Mononuclear cell (primary cell): ENCODE measurements around the gene TRIM73. TPM values are rescaled to one million over a fixed set of nuclear protein-coding genes. Genes with fewer than 3 reads are reported as not detected.
"Not testable (repeated sequence)": the region's sequence is repeated elsewhere in the genome, so short reads cannot be mapped to it uniquely, and the experiment has no call there.

Experiments used
- H3K27me3 ChIP-seq: 2 replicates; pipeline ENCODE4 v1.6.0; 2011; ENCODE audit warnings: low read length, control low read depth; ENCODE audit not compliant: insufficient read depth
- H3K4me1 ChIP-seq: 2 replicates; pipeline ENCODE4 v1.5.1; 2011; ENCODE audit warnings: mild to moderate bottlenecking, low read length, control low read depth; ENCODE audit not compliant: insufficient read depth
- H3K4me3 ChIP-seq: 2 replicates; pipeline ENCODE4 v1.5.1; 2011; ENCODE audit warnings: mild to moderate bottlenecking, low read length, moderate library complexity
- H3K9me3 ChIP-seq: 2 replicates; pipeline ENCODE4 v1.5.1; 2011; ENCODE audit warnings: low read depth, mild to moderate bottlenecking, control low read depth, low read length
- total RNA-seq: library from RNA; depleted of rRNA; stranded (reverse); fragments of >200 nt; gene quantifications from one replicate; pipeline ENCODE4 v1.2.3, GENCODE V29; 2012

Gene TRIM73
- total RNA-seq, 1 donor: 4.7 TPM

DNA sequence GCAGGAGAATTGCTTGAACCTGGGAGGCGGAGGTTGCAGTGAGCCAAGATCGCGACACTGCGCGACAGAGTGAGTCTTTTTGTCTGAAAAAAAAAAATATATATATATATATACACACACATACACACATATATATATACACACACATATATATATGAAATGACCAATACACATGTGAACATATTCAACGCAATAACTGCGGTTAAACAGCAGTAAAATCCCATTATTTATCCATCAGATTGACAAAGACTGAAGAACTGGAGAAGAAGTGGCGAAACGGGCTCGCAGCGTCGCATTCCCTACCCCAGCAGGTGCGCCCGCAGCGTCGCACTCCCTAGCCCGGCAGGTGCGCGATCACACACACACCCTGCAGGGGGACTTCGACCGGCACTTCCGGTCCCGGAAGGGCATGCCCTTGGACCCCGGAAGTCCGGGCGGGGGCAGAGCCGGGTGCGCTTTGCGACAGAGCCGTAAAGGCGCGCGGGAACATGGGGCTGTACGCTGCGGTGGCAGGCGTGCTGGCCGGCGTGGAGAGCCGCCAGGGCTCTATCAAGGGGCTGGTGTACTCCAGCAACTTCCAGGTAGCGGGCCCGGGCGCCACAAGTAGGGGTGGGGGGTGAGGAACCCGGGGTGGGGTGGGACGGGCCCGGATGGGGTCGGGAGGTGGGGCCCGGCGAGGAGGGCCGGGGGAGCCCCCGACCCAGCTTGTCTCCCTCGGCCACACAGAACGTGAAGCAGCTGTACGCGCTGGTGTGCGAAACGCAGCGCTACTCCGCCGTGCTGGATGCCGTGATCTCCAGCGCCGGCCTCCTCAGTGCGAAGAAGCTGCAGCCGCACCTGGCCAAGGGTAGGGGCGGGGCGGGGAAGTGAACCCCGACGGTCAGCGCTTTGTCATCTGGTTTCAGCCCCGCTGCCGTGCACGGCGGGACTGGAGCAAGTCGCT, 14.7 kb downstream of the TRIM73 start:
- H3K27me3 ChIP-seq, H3K4me1 ChIP-seq, H3K9me3 ChIP-seq, H3K4me3 ChIP-seq: not testable (repeated sequence)

- H3K9me3 ChIP-seq, H3K4me3 ChIP-seq, H3K27me3 ChIP-seq, H3K4me1 ChIP-seq: not testable (repeated sequence)
These were observed 15.4 kb downstream of the TRIM73 start for GRCh38 chr7:75410823-75411173.

GRCh38 chr7:75414204-75414603, 18.8 kb downstream of the TRIM73 start:
- not testable (repeated sequence) for H3K4me3 ChIP-seq, H3K9me3 ChIP-seq, H3K27me3 ChIP-seq, H3K4me1 ChIP-seq

DNA sequence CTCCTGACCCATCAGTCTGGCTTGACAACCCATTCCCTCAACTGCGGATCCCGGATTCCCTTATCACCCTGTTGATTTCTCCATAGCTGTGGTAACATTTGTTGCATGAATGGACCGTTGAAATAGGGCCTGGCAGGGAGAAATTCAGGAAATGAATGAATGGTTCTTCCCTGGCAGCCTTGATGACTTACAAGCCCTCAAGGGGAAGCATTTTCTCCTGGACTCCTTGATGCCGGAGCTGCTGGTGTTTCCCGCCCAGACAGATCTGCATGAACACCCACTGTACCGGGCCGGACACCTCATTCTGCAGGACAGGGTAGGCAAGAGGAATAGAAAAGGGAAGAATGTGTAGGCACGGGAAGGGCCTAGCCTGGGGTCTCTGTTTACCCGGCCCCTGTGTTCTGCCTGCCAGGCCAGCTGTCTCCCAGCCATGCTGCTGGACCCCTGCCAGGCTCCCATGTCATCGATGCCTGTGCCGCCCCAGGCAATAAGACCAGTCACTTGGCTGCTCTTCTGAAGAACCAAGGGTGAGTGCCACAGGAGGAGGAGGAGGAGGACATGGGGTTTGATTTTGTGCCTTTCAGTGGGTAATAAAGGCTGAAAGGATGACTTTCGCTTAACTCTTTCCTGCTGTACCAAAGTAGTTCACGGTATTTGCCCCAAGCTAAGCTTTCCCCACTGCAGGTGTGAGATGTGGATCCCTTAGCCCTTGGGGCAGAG, 19.4 kb downstream of the TRIM73 start:
- not testable (repeated sequence) for H3K9me3 ChIP-seq, H3K27me3 ChIP-seq, H3K4me3 ChIP-seq, H3K4me1 ChIP-seq

DNA sequence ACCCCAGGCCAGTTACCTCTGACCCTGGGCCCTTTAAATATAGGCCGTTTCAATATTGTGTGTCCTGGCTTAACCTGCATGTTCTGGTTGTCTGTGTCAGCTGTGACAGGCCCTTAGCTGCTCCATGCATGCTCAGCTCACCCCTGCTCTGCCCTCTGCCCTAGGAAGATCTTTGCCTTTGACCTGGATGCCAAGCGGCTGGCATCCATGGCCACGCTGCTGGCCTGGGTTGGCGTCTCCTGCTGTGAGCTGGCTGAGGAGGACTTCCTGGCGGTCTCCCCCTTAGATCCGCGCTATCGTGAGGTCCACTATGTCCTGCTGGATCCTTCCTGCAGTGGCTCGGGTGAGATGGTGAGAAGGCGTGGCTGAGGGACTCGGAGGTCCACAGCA, 20.0 kb downstream of the TRIM73 start:
- not testable (repeated sequence) for H3K9me3 ChIP-seq, H3K4me1 ChIP-seq, H3K4me3 ChIP-seq, H3K27me3 ChIP-seq

GRCh38 chr7:75415829-75416373, 20.5 kb downstream of the TRIM73 start:
- H3K4me1 ChIP-seq, H3K4me3 ChIP-seq, H3K27me3 ChIP-seq, H3K9me3 ChIP-seq: not testable (repeated sequence)

- not testable (repeated sequence) for H3K9me3 ChIP-seq, H3K4me3 ChIP-seq, H3K4me1 ChIP-seq, H3K27me3 ChIP-seq
These were observed 21.4 kb downstream of the TRIM73 start for GRCh38 chr7:75416787-75417186.

- H3K4me3 ChIP-seq, H3K27me3 ChIP-seq, H3K9me3 ChIP-seq, H3K4me1 ChIP-seq: not testable (repeated sequence)
These were observed 22.9 kb downstream of the TRIM73 start for GRCh38 chr7:75418292-75418858.

- H3K4me1 ChIP-seq, H3K27me3 ChIP-seq, H3K4me3 ChIP-seq, H3K9me3 ChIP-seq: not testable (repeated sequence)
These were observed 23.8 kb downstream of the TRIM73 start for GRCh38 chr7:75419210-75419609.

DNA sequence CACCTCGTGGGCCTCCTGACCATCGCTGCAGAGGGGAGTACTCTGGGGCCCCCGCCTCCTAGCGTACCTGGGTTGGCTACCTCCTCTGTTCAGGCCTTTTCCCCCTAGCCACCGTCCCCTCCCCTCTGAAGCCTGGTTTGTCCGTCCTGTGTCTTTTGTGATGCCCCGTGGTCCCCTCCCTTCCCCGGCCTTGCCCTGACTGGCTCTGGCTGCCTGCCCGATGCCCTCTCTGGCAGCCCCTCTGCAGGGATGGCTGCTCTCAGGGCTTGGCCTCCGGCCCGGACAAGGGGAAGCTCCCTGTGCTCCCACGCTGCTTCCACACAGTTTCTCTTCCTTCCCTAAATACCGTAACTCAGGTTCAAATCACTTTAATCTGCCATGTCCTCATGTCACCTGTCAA, 24.3 kb downstream of the TRIM73 start:
- H3K27me3 ChIP-seq, H3K4me1 ChIP-seq, H3K9me3 ChIP-seq, H3K4me3 ChIP-seq: not testable (repeated sequence)

DNA sequence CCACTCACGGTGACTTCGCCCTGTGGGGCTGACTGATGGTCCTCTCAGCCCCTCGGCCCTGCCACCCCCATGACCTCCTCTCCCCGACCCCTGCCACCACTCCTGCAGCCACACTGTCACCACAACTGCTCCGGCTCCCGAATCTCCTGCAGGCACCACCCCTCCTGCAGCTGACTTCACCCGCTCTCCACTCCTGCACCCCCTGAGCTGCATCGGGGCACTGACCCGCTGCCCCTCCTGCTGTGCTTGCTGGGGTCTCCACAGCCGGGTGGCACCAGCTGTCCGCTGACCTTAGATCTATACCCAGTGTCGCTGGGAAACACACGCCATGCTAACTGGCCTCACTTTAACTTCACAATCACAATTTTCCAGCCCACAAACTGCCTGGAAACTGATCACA, 24.7 kb downstream of the TRIM73 start:
- H3K4me3 ChIP-seq, H3K4me1 ChIP-seq, H3K9me3 ChIP-seq, H3K27me3 ChIP-seq: not testable (repeated sequence)

- H3K27me3 ChIP-seq, H3K9me3 ChIP-seq, H3K4me3 ChIP-seq, H3K4me1 ChIP-seq: not testable (repeated sequence)
These were observed 26.6 kb downstream of the TRIM73 start for GRCh38 chr7:75421798-75422710.

DNA sequence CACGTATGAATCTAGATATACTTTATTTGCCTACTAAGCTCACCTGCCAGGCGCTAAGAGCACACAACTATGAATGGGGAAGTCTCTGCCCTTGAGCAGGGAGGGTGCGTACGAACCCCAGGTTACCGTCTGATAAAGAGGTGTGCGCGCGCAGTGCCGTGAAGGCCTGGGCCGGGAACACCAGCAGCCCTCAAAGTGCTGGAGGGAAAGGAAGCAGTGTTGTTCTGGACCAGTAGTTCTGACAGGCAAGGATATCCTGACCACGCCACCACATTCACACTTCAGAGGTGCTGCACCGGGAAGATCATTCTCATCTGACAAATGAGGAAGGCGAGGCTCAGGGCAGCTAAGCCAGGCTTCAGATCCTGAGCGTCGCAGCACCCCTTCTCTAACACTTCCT, 28.1 kb downstream of the TRIM73 start:
- not testable (repeated sequence) for H3K27me3 ChIP-seq, H3K9me3 ChIP-seq, H3K4me1 ChIP-seq, H3K4me3 ChIP-seq

DNA sequence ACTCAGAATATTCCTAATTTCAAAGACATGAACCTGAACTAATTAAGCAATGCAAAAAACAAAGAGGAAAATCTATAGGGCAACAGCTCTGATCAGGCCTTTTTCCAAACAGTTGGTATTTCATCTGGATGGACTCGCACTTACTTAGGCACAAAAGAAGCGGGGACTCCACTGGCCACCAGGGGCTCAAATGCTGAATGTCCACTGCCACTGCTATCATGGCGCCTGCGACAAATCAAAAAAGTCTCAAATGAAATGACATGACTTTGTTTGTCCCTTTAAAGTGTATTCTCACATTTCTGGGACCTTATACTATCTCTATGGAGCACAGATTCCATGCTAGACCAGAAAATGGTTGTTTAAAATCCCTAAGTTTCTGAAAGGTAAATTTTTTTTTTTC, 43.6 kb downstream of the TRIM73 start:
- H3K4me3 ChIP-seq, H3K4me1 ChIP-seq, H3K27me3 ChIP-seq, H3K9me3 ChIP-seq: not testable (repeated sequence)

- H3K27me3 ChIP-seq, H3K4me1 ChIP-seq, H3K9me3 ChIP-seq: not testable (repeated sequence)
- H3K4me3 ChIP-seq: peak overlapping the region; percentile 51
These were observed 46.7 kb downstream of the TRIM73 start for GRCh38 chr7:75442101-75442464.
